H1 (cell line): ENCODE results near the gene MAPK8IP2. TPM values are rescaled to one million over a fixed set of nuclear protein-coding genes. Genes with fewer than 3 reads are reported as not detected.

Experiments used
- CTCF ChIA-PET: fragments of 300-600 bp; sonication (Branson Sonifier 250); formaldehyde crosslinking; loops from one replicate; lab custom pipeline; 2021; ENCODE audit not compliant: partially characterized antibody; lab: Charles Lee
- POLR2A ChIA-PET: fragments of 300-600 bp; sonication (Branson Sonifier 250); formaldehyde crosslinking; loops from one replicate; lab custom pipeline; 2021; ENCODE audit warnings: inconsistent platforms; ENCODE audit not compliant: partially characterized antibody; lab: Charles Lee
- DNase-seq, 2 experiments: peaks; one replicate each; pipeline versions ENCODE4 v3.0.0 to v3.0.0-alpha.2; 2010 to 2022; ENCODE audit warnings: low spot score in 2 of 2, low read depth in 1 of 2, mixed read lengths in 1 of 2
- FAIRE-seq: peaks from 2 replicates; lab custom pipeline; 2011; peaks lifted over from hg19 to GRCh38; lab: Jason Lieb, UNC
- H2AFZ ChIP-seq: 2 replicates; pipeline ENCODE4 v1.8.1; 2012; ENCODE audit warnings: low read length, inconsistent platforms
- H2AK5ac ChIP-seq: 2 replicates; pipeline ENCODE4 v1.6.1; 2013; ENCODE audit warnings: low read depth, low read length
- H2BK120ac ChIP-seq: replicated peaks from 2 replicates; pipeline ENCODE3; 2013; ENCODE audit warnings: low read depth, low read length, inconsistent platforms
- H2BK12ac ChIP-seq: 2 replicates; pipeline ENCODE4 v1.6.1; 2013; ENCODE audit warnings: low read depth, low read length
- H2BK15ac ChIP-seq: 2 replicates; pipeline ENCODE4 v1.6.1; 2013; ENCODE audit warnings: low read length
- H2BK20ac ChIP-seq: 2 replicates; pipeline ENCODE4 v1.6.1; 2013; ENCODE audit warnings: low read length
- H2BK5ac ChIP-seq: 2 replicates; pipeline ENCODE4 v1.6.1; 2013; ENCODE audit warnings: low read depth, low read length
- H3K14ac ChIP-seq: 2 replicates; pipeline ENCODE4 v1.6.1; 2013; ENCODE audit warnings: inconsistent platforms; ENCODE audit not compliant: insufficient read length
- H3K18ac ChIP-seq: 2 replicates; pipeline ENCODE4 v1.6.1; 2013; ENCODE audit warnings: low read length; ENCODE audit errors: extremely low read depth
- H3K23ac ChIP-seq: 2 replicates; pipeline ENCODE4 v1.6.1; 2013; ENCODE audit warnings: inconsistent platforms; ENCODE audit not compliant: insufficient read length
- H3K23me2 ChIP-seq: 2 replicates; pipeline ENCODE4 v1.6.1; 2013; ENCODE audit warnings: low read depth, low read length
- H3K27ac ChIP-seq: 2 replicates; pipeline ENCODE4 v1.6.1; 2011; ENCODE audit warnings: low read depth, low read length, inconsistent platforms
- H3K27me3 ChIP-seq, 4 experiments: replicated peaks in 1 of 4; 1 replicate in 1 of 4; 2 replicates in 3 of 4; pipeline versions ENCODE4 v1.6.1 to v1.8.1; 2011 to 2013; ENCODE audit warnings: low read length in 3 of 4, mild to moderate bottlenecking in 3 of 4, inconsistent platforms in 2 of 4, mixed read lengths in 2 of 4, moderate library complexity in 1 of 4; ENCODE audit not compliant: control insufficient read depth in 3 of 4, insufficient read depth in 3 of 4; ENCODE audit errors: extremely low read depth in 1 of 4
- H3K36me3 ChIP-seq, 4 experiments: 2 replicates each; pipeline versions ENCODE4 v1.6.1 to v1.8.1; 2011 to 2013; ENCODE audit warnings: mild to moderate bottlenecking in 4 of 4, low read length in 3 of 4, moderate library complexity in 2 of 4, control low read depth in 1 of 4, inconsistent platforms in 1 of 4; ENCODE audit not compliant: insufficient read depth in 4 of 4, control insufficient read depth in 2 of 4
- H3K4ac ChIP-seq: replicated peaks from 2 replicates; pipeline ENCODE3; 2013; ENCODE audit warnings: low read length, low read depth, mixed read lengths, inconsistent platforms; ENCODE audit not compliant: insufficient read length
- H3K4me1 ChIP-seq, 4 experiments: replicated peaks in 1 of 4; 1 replicate in 1 of 4; 2 replicates in 3 of 4; pipeline versions ENCODE4 v1.6.1 to v1.8.1; 2011 to 2013; ENCODE audit warnings: low read length in 3 of 4, inconsistent platforms in 2 of 4, mixed read lengths in 1 of 4; ENCODE audit not compliant: insufficient read depth in 4 of 4, control insufficient read depth in 3 of 4
- H3K4me2 ChIP-seq, 2 experiments: 2 replicates each; pipeline versions ENCODE4 v1.6.1 to v1.8.1; 2011 to 2013; ENCODE audit warnings: low read depth in 2 of 2, low read length in 2 of 2, control low read depth in 1 of 2, inconsistent platforms in 1 of 2, mild to moderate bottlenecking in 1 of 2; ENCODE audit not compliant: insufficient read depth in 1 of 2
- H3K4me3 ChIP-seq, 4 experiments: fragments of 200-600, 300-600 bp in 1 of 4; sonication (generic), shearing (Covaris generic), sonication (Bioruptor Twin) in 1 of 4; 2 replicates each; pipeline versions ENCODE4 v1.5.1 to v1.8.1; 2011 to 2016; ENCODE audit warnings: low read length in 4 of 4, low read depth in 3 of 4, control low read depth in 2 of 4, inconsistent platforms in 2 of 4, mild to moderate bottlenecking in 2 of 4, mixed read lengths in 1 of 4, moderate library complexity in 1 of 4; ENCODE audit not compliant: insufficient read depth in 2 of 4; ENCODE audit errors: extremely low read depth in 1 of 4
- H3K56ac ChIP-seq: replicated peaks from 2 replicates; pipeline ENCODE3; 2013; ENCODE audit warnings: low read depth, mild to moderate bottlenecking, mixed read lengths, low read length, inconsistent platforms; ENCODE audit not compliant: insufficient read length
- H3K79me1 ChIP-seq: 2 replicates; pipeline ENCODE4 v1.6.1; 2013; ENCODE audit warnings: low read depth, low read length, control low read depth
- H3K79me2 ChIP-seq, 2 experiments: 2 replicates each; pipeline versions ENCODE4 v1.6.1 to v1.8.1; 2012 to 2013; ENCODE audit warnings: low read length in 2 of 2, mild to moderate bottlenecking in 2 of 2, inconsistent platforms in 1 of 2; ENCODE audit not compliant: insufficient read depth in 2 of 2, control insufficient read depth in 1 of 2
- H3K9ac ChIP-seq, 4 experiments: replicated peaks in 1 of 4; 1 replicate in 1 of 4; 2 replicates in 3 of 4; pipeline versions ENCODE4 v1.6.1 to v1.8.1; 2011 to 2013; ENCODE audit warnings: low read depth in 3 of 4, low read length in 3 of 4, control low read depth in 2 of 4, mild to moderate bottlenecking in 2 of 4, moderate library complexity in 2 of 4, inconsistent platforms in 1 of 4; ENCODE audit errors: extremely low read depth in 1 of 4
- H3K9me3 ChIP-seq, 2 experiments: 2 replicates each; pipeline versions ENCODE4 v1.6.1 to v1.8.1; 2012 to 2013; ENCODE audit warnings: mild to moderate bottlenecking in 2 of 2, moderate library complexity in 2 of 2, control low read depth in 1 of 2, inconsistent platforms in 1 of 2, low read depth in 1 of 2, low read length in 1 of 2, mixed read lengths in 1 of 2; ENCODE audit not compliant: insufficient read depth in 2 of 2
- H4K20me1 ChIP-seq, 2 experiments: replicated peaks in 1 of 2; 2 replicates each; pipeline versions ENCODE3 to v1.8.1; 2011 to 2013; ENCODE audit warnings: inconsistent platforms in 2 of 2, low read length in 2 of 2, mild to moderate bottlenecking in 1 of 2; ENCODE audit not compliant: insufficient read depth in 2 of 2, control insufficient read depth in 1 of 2
- H4K5ac ChIP-seq: 2 replicates; pipeline ENCODE4 v1.6.1; 2013; ENCODE audit warnings: low read length, low read depth, mixed read lengths, inconsistent platforms; ENCODE audit not compliant: insufficient read length
- H4K8ac ChIP-seq: 2 replicates; pipeline ENCODE4 v1.8.0; 2013; ENCODE audit warnings: mild to moderate bottlenecking, moderate library complexity, low read length, inconsistent platforms; ENCODE audit not compliant: insufficient read depth; ENCODE audit errors: extremely low read depth
- H4K91ac ChIP-seq: replicated peaks from 2 replicates; pipeline ENCODE3; 2013; ENCODE audit warnings: low read length, mixed read lengths, inconsistent platforms; ENCODE audit not compliant: insufficient read length
- FOSL1 ChIP-seq: IDR thresholded peaks from 2 replicates; pipeline ENCODE4 v1.6.1; 2011; ENCODE audit warnings: mild to moderate bottlenecking, low read depth, low read length, moderate library complexity; ENCODE audit not compliant: insufficient read depth
- KDM4A ChIP-seq: IDR thresholded peaks from one replicate; pipeline ENCODE4 v1.7.1; 2012; ENCODE audit warnings: low read depth, mild to moderate bottlenecking, moderate library complexity, low read length, inconsistent platforms; ENCODE audit not compliant: severe bottlenecking
- KDM5A ChIP-seq: fragments of 200-600 bp; IDR thresholded peaks from 2 replicates; pipeline ENCODE4 v1.7.1; 2012; ENCODE audit warnings: mild to moderate bottlenecking, low read length, inconsistent platforms, mixed read lengths
- NANOG ChIP-seq: IDR thresholded peaks from 2 replicates; pipeline ENCODE4 v1.6.1; 2011; ENCODE audit warnings: low read length, low read depth, mild to moderate bottlenecking, inconsistent platforms; ENCODE audit not compliant: insufficient read depth, poor library complexity, severe bottlenecking
- TAF7 ChIP-seq: optimal IDR thresholded peaks from 2 replicates; pipeline ENCODE3; 2011; ENCODE audit warnings: low read depth, mild to moderate bottlenecking, inconsistent platforms, low read length, moderate library complexity, borderline replicate concordance
- WGBS, 2 experiments: shearing (Covaris generic) in 1 of 2; methylation state at CpG; one replicate each; pipeline versions ENCODE4 v1.1.6 to v1.1.7; 2013 to 2015; ENCODE audit warnings: low lambda C conversion rate in 2 of 2, mixed read lengths in 2 of 2, inconsistent platforms in 1 of 2, low coverage in 1 of 2, missing lambda C conversion rate in 1 of 2; ENCODE audit not compliant: insufficient replicate concordance in 2 of 2, insufficient coverage in 1 of 2, insufficient read length in 1 of 2; ENCODE audit errors: extremely low coverage in 1 of 2, missing lambda C conversion rate in 1 of 2; 5-methylcytosine and 5-hydroxymethylcytosine counted together
- polyA plus RNA-seq, 7 experiments: library from polyadenylated mRNA; depleted of rRNA in 3 of 7; stranded (reverse) in 5 of 7; unstranded in 2 of 7; fragments of >200 nt in 5 of 7; fragments of 200-250 nt in 2 of 7; gene quantifications; 1 replicate in 5 of 7; 2 replicates in 1 of 7; 4 replicates in 1 of 7; pipeline versions ENCODE4 v1.2.1 to v1.2.3, GENCODE V29; 2011 to 2013; ENCODE audit warnings: missing spikeins in 2 of 7, mixed read lengths in 2 of 7
- total RNA-seq: library from RNA; stranded (reverse); fragmentation: NEBNext Ultra II Directional; extraction: Animal tissue kit (Norgen Biotek cat#: 25700); gene quantifications from 2 replicates; pipeline ENCODE4 v1.2.1, GENCODE V29; 2021

The MAPK8IP2 gene
- total and polyA plus RNA-seq, 2 of the 8 experiments (the other 6 are each of a cell fraction or from before 2014, with no cell fraction given) = 1.5 to 5.5 TPM

- Histone ChIP-seq H3K4ac (no peak overlapping the region), H3K79me1 (no peaks in the 10 kb centered on the region), H3K18ac (no peak overlapping the region), H3K79me2 (no peaks in the 10 kb centered on the region), H3K9me3 (no peaks in the 10 kb centered on the region), H2AK5ac (no peak overlapping the region), H2BK5ac (no peak overlapping the region), H2AFZ (no peak overlapping the region), H2BK20ac (no peak overlapping the region), H4K8ac (peak overlapping the region; percentile 25; the same call in 1 of the 2 replicates), H2BK15ac (no peak overlapping the region), H3K14ac (no peak overlapping the region), H2BK12ac (no peak overlapping the region), H2BK120ac (no peak overlapping the region), H3K27me3 (peaks cover 31 to 47% (median 40%) of the 10 kb centered on the region in 4 experiments; a peak in 6 of 7 replicates), H3K4me1 (peaks cover 0 to 8% (median 0%) of the 10 kb centered on the region in 4 experiments; a peak in 2 of 7 replicates), H3K4me2 (no peak overlapping the region), H3K56ac (no peak overlapping the region), H3K27ac (no peak overlapping the region), H4K5ac (no peak overlapping the region), H3K4me3 (no peak overlapping the region), H3K9ac (no peak overlapping the region), H3K23me2 (peaks cover 2% of the 10 kb centered on the region; the same call in 1 of the 2 replicates), H3K23ac (no peak overlapping the region), H3K36me3 (peaks cover 0 to 3% (median 0%) of the 10 kb centered on the region in 4 experiments; a peak in 1 of 8 replicates), H4K91ac (no peak overlapping the region), H4K20me1 (peaks cover 3 to 12% of the 10 kb centered on the region in 2 experiments)
- POLR2A ChIA-PET = no interaction called here
- DNase-seq = no peak
- CTCF ChIA-PET = interaction anchor here (0.7 to 5.4 kb wide), 9 partner anchors 14 to 119 kb away, joined by 3 to 39 read pairs (median 5); partner anchors contain the start of genes CPT1B and SYCE3
- TF ChIP-seq FOSL1 = no peak
- TF ChIP-seq KDM5A = no peak
- TF ChIP-seq TAF7 = no peak
- TF ChIP-seq KDM4A = no peak
- no peak for TF ChIP-seq NANOG
- no peak for FAIRE-seq
- 94% methylated on average over 10 of the region's 18 CpGs; no CpG with 5 or more reads in 1 of the 2 experiments for WGBS, 2 experiments
Observed at GRCh38 chr22:50606946-50607658, 6.5 kb downstream of the MAPK8IP2 start.
